Fibroblast of skin of right biceps (primary cell): ENCODE data around the gene GPR132.
"Not testable (repeated sequence)": the region's sequence is repeated elsewhere in the genome, so short reads cannot be mapped to it uniquely, and the experiment has no call there.

ENCODE experiments used
- DNase-seq: peaks from one replicate; pipeline ENCODE4 v3.0.0-alpha.2; 2013

The GPR132 gene

GRCh38 chr14:105034315-105035039, 30.8 kb downstream of the GPR132 start:
- no peak for DNase-seq

GRCh38 chr14:105033412-105033900, 31.8 kb downstream of the GPR132 start:
- not testable (repeated sequence) for DNase-seq

- not testable (repeated sequence) for DNase-seq
Measured at GRCh38 chr14:105032451-105032901, 32.8 kb downstream of the GPR132 start.

- no peak for DNase-seq
Measured at GRCh38 chr14:105030836-105031396, 34.3 kb downstream of the GPR132 start.

- no peak for DNase-seq
Measured at GRCh38 chr14:105030194-105030593, 35.0 kb downstream of the GPR132 start.

GRCh38 chr14:105029402-105029801, 35.8 kb downstream of the GPR132 start:
- DNase-seq: no peak

- peak; percentile 61 for DNase-seq
Measured at GRCh38 chr14:105028251-105028927, 36.8 kb downstream of the GPR132 start.

GRCh38 chr14:105027718-105028117, 37.5 kb downstream of the GPR132 start:
- DNase-seq: peak; percentile 37

GRCh38 chr14:105026802-105027563, 38.2 kb downstream of the GPR132 start:
- peak; percentile 70 for DNase-seq

- DNase-seq: peak; percentile 79
Measured at GRCh38 chr14:105026033-105026785, 39.0 kb downstream of the GPR132 start.

GRCh38 chr14:105025429-105025828, 39.8 kb downstream of the GPR132 start:
- DNase-seq: no peak

- DNase-seq: peak; percentile 81
Measured at GRCh38 chr14:105023791-105024480, 41.3 kb downstream of the GPR132 start.

GRCh38 chr14:105023144-105023543, 42.1 kb downstream of the GPR132 start:
- no peak for DNase-seq

- DNase-seq: no peak
Measured at GRCh38 chr14:105022276-105022670, 43.0 kb downstream of the GPR132 start.

- DNase-seq: peak; percentile 67
Measured at GRCh38 chr14:105021656-105022275, 43.5 kb downstream of the GPR132 start.

- peak; percentile 97 for DNase-seq
Measured at GRCh38 chr14:105020815-105021655, 44.2 kb downstream of the GPR132 start, which contains the start of gene CDCA4. CDCA4 (minus strand) TSS chr14:105021083; CDS start chr14:105011929, 9,154 bp downstream.

- peak; percentile 26 for DNase-seq
Measured at GRCh38 chr14:105019861-105020814, 45.1 kb downstream of the GPR132 start.

- DNase-seq: no peak
Measured at GRCh38 chr14:105018414-105018813, 46.8 kb downstream of the GPR132 start.

- DNase-seq: no peak
Measured at GRCh38 chr14:105015905-105016304, 49.3 kb downstream of the GPR132 start.
